ENCODE data around the gene PLXNA1. TPM values are rescaled to one million over a fixed set of nuclear protein-coding genes. Genes with fewer than 3 reads are reported as not detected.

PLXNA1 gene
- total and polyA plus RNA-seq, 10 of the 15 experiments (the other 5 are each of a cell fraction or from before 2014, with no cell fraction given) = 0.03 to 16.4 (median 2.5) TPM

GRCh38 chr3:127003175-127003555, 20.2 kb downstream of the PLXNA1 start (continued):
- TF ChIP-seq ZBTB40 (IDR thresholded peaks at IDR 0.05; ENCODE audit: borderline replicate concordance) = no peak

GRCh38 chr3:127003601-127004280, 20.8 kb downstream of the PLXNA1 start:
- H3K4me1 ChIP-seq (ENCODE audit: control insufficient read depth, insufficient read depth, low read length) = peaks cover 7% of the 10 kb centered on the region
- no peak for DNase-seq (ENCODE audit: low read depth, low spot score)
- WGBS (ENCODE audit: insufficient coverage, insufficient replicate concordance, low lambda C conversion rate, missing lambda C conversion rate) = 55% methylated on average over 7 of the region's 7 CpGs
- no peaks in the 10 kb centered on the region for H4K20me1 ChIP-seq (ENCODE audit: control insufficient read depth, insufficient read depth)
- no peak overlapping the region for H2AFZ ChIP-seq (ENCODE audit: control insufficient read depth, low read depth, low read length)
- intact Hi-C loops (cut with micrococcal nuclease; ENCODE audit: unreplicated experiment) (no loop called here), in situ Hi-C loops (cut with MboI) (no loop called here)
- no peak for FAIRE-seq
- no peak overlapping the region for H3K4me3 ChIP-seq
- no peak overlapping the region for H3K27ac ChIP-seq (ENCODE audit: control insufficient read depth, insufficient read depth)
- BruUV-seq (replicated peaks) = no TSS peak
- H3K4me2 ChIP-seq (ENCODE audit: control insufficient read depth, insufficient read depth) = no peak overlapping the region
- TF ChIP-seq MEF2A (IDR thresholded peaks at IDR 0.05; ENCODE audit: insufficient read depth, low read depth, low read length) (no peak), BCL11A (IDR thresholded peaks at IDR 0.05; ENCODE audit: low read depth, low read length) (no peak), BRCA1 (IDR thresholded peaks at IDR 0.05; ENCODE audit: low read depth, low read length) (no peak), YBX1 (IDR thresholded peaks at IDR 0.05) (no peak), BMI1 (IDR thresholded peaks at IDR 0.05; ENCODE audit: borderline replicate concordance) (no peak), CBFB (IDR thresholded peaks at IDR 0.05; ENCODE audit: low read depth) (no peak), BHLHE40 (IDR thresholded peaks at IDR 0.05; ENCODE audit: borderline replicate concordance in 1 of 2, low read depth in 2 of 2, low read length in 1 of 2) (no peak), SPI1 (IDR thresholded peaks at IDR 0.05; ENCODE audit: borderline replicate concordance, insufficient read depth, low read depth, low read length) (no peak), IRF4 (IDR thresholded peaks at IDR 0.05; ENCODE audit: low read depth, low read length) (no peak), JUNB (IDR thresholded peaks at IDR 0.05) (no peak), PRDM15 (CRISPR knock-in tag; IDR thresholded peaks at IDR 0.05) (no peak)
- H3K79me2 ChIP-seq (ENCODE audit: control insufficient read depth, insufficient read depth, low read length) = no peaks in the 10 kb centered on the region
- H3K9me3 ChIP-seq (replicated peaks; ENCODE audit: control insufficient read depth, insufficient read depth, low read length) = no peaks in the 10 kb centered on the region
- ChIA-PET POLR2A (no interaction called here), SMC1A (ENCODE audit: uncharacterized antibody, unreplicated experiment) (no interaction called here), RAD21 (ENCODE audit: unreplicated experiment) (no interaction called here), CTCF (no interaction called here)
- ATAC-seq = no peak
- H3K36me3 ChIP-seq (ENCODE audit: control insufficient read depth in 2 of 2, insufficient read depth in 2 of 2, low read length in 1 of 2) = peaks cover 0 to 8% of the 10 kb centered on the region in 2 experiments; a peak in 2 of 4 replicates
- no peaks in the 10 kb centered on the region for H3K27me3 ChIP-seq (replicated peaks in 1 of 2; ENCODE audit: control insufficient read depth in 2 of 2, insufficient read depth in 2 of 2, low read length in 1 of 2)
- H3K9ac ChIP-seq (ENCODE audit: control insufficient read depth, insufficient read depth, low read length) = no peak overlapping the region
